Neural progenitor cell (in vitro differentiated cells): ENCODE results near the gene CHEK2. TPM values are rescaled to one million over a fixed set of nuclear protein-coding genes. Genes with fewer than 3 reads are reported as not detected.

Source experiments
- DNase-seq: peaks from one replicate; pipeline ENCODE4 v3.0.0-alpha.2; 2016; ENCODE audit warnings: low spot score
- H2AFZ ChIP-seq: fragments of 200-600 bp; sonication (generic); replicated peaks from 2 replicates; pipeline ENCODE4 v1.6.1; 2016; ENCODE audit warnings: antibody characterized with exemption
- H3F3A ChIP-seq: fragments of 200-600 bp; sonication (generic); 2 replicates; pipeline ENCODE4 v1.6.1; 2016; ENCODE audit warnings: antibody characterized with exemption, low read depth
- H3K27ac ChIP-seq: fragments of 200-600 bp; sonication (generic); 2 replicates; pipeline ENCODE4 v1.5.1; 2016; ENCODE audit warnings: mild to moderate bottlenecking
- H3K27me3 ChIP-seq: fragments of 200-600 bp; sonication (generic); 2 replicates; pipeline ENCODE4 v1.6.1; 2016; ENCODE audit warnings: mild to moderate bottlenecking, moderate library complexity
- H3K36me3 ChIP-seq: fragments of 200-600 bp; sonication (generic); 2 replicates; pipeline ENCODE4 v1.5.1; 2016
- H3K4me1 ChIP-seq: fragments of 200-600 bp; sonication (generic); 2 replicates; pipeline ENCODE4 v1.6.1; 2016; ENCODE audit warnings: mixed run types
- H3K4me2 ChIP-seq: fragments of 200-600 bp; sonication (generic); 2 replicates; pipeline ENCODE4 v1.6.1; 2016
- H3K4me3 ChIP-seq: fragments of 200-600 bp; sonication (generic); 2 replicates; pipeline ENCODE4 v1.5.1; 2016
- H3K79me2 ChIP-seq: fragments of 200-600 bp; sonication (generic); 2 replicates; pipeline ENCODE4 v1.6.1; 2016; ENCODE audit warnings: low read depth
- H3K9ac ChIP-seq: fragments of 200-600 bp; sonication (generic); 2 replicates; pipeline ENCODE4 v1.6.1; 2016
- H3K9me3 ChIP-seq: fragments of 200-600 bp; sonication (generic); 2 replicates; pipeline ENCODE4 v1.5.1; 2016; ENCODE audit warnings: low read depth
- H4K20me1 ChIP-seq: fragments of 200-600 bp; sonication (generic); 2 replicates; pipeline ENCODE4 v1.6.1; 2016; ENCODE audit warnings: low read depth
- H3K27ac Mint-ChIP-seq: 3 replicates; pipeline ENCODE4 v1.8.0; 2021; ENCODE audit warnings: mixed read lengths
- H3K27me3 Mint-ChIP-seq: 2 replicates; pipeline ENCODE4 v1.8.0; 2022; ENCODE audit warnings: low read depth, mild to moderate bottlenecking, inconsistent platforms, moderate library complexity, mixed read lengths; ENCODE audit not compliant: insufficient read depth
- H3K36me3 Mint-ChIP-seq: 3 replicates; pipeline ENCODE4 v1.8.0; 2021; ENCODE audit warnings: mixed read lengths
- H3K4me1 Mint-ChIP-seq: 3 replicates; pipeline ENCODE4 v1.8.0; 2021; ENCODE audit warnings: mixed read lengths
- H3K4me3 Mint-ChIP-seq: 3 replicates; pipeline ENCODE4 v1.8.0; 2021; ENCODE audit warnings: mild to moderate bottlenecking, moderate library complexity, mixed read lengths
- H3K9me3 Mint-ChIP-seq: 3 replicates; pipeline ENCODE4 v1.8.0; 2020; ENCODE audit warnings: mixed read lengths
- CTCF ChIP-seq: fragments of 200-600 bp; sonication (generic); IDR thresholded peaks from 2 replicates; pipeline ENCODE4 v1.5.1; 2017; ENCODE audit warnings: antibody characterized with exemption, mild to moderate bottlenecking
- EZH2 ChIP-seq: fragments of 200-600 bp; sonication (generic); IDR thresholded peaks from 2 replicates; pipeline ENCODE4 v1.6.1; 2017; ENCODE audit warnings: antibody characterized with exemption, mild to moderate bottlenecking, moderate library complexity
- EZH2phosphoT487 ChIP-seq: fragments of 200-600 bp; sonication (generic); IDR thresholded peaks from 2 replicates; pipeline ENCODE4 v1.6.1; 2017; ENCODE audit warnings: antibody characterized with exemption
- total RNA-seq: library from RNA; depleted of rRNA; stranded (reverse); fragments of >200 nt; gene quantifications from 2 replicates; pipeline ENCODE4 v1.2.3, GENCODE V29; 2015; ENCODE audit warnings: low replicate concordance

Gene CHEK2
- total RNA-seq, 1 donor from 2014 or later: 94.4 TPM

DNA sequence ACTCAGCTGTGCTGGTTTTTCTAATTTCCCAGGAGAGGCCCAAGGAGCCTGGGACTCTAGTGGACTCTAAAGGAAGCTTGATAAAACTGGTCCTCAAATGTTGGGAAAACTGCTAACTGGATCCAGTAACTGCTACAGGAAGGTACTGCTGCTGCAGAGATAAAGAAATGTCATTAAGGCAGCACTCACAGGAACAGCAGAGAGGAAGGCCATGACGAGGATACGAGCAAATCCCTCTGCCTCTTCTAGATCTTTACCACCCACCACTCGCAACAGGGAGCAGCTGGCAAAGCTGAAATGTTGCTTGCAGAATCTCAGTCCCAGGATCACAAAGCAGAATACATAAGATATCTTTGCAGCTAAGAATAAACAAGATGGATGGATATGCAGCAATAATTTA, 85.4 kb downstream of the CHEK2 start:
- TF ChIP-seq EZH2 (no peak), EZH2phosphoT487 (no peak)
- H2AFZ ChIP-seq: no peak overlapping the region
- H3K27me3 Mint-ChIP-seq: peaks cover 5% of the 10 kb centered on the region
- H3F3A ChIP-seq: no peaks in the 10 kb centered on the region
- peaks cover 6% of the 10 kb centered on the region for H4K20me1 ChIP-seq
- DNase-seq: no peak
- no peak overlapping the region for H3K27ac ChIP-seq
- no peak overlapping the region for H3K4me3 Mint-ChIP-seq
- no peaks in the 10 kb centered on the region for H3K27me3 ChIP-seq
- no peak overlapping the region for H3K9ac ChIP-seq
- H3K36me3 Mint-ChIP-seq: peaks cover 37% of the 10 kb centered on the region
- H3K9me3 ChIP-seq: no peaks in the 10 kb centered on the region
- H3K4me1 ChIP-seq: no peaks in the 10 kb centered on the region
- H3K4me3 ChIP-seq: no peak overlapping the region
- H3K4me2 ChIP-seq: no peak overlapping the region
- no peaks in the 10 kb centered on the region for H3K36me3 ChIP-seq
- H3K4me1 Mint-ChIP-seq: no peaks in the 10 kb centered on the region
- no peak overlapping the region for H3K27ac Mint-ChIP-seq
- peaks cover 22% of the 10 kb centered on the region for H3K9me3 Mint-ChIP-seq
- H3K79me2 ChIP-seq: peaks cover 51% of the 10 kb centered on the region

DNA sequence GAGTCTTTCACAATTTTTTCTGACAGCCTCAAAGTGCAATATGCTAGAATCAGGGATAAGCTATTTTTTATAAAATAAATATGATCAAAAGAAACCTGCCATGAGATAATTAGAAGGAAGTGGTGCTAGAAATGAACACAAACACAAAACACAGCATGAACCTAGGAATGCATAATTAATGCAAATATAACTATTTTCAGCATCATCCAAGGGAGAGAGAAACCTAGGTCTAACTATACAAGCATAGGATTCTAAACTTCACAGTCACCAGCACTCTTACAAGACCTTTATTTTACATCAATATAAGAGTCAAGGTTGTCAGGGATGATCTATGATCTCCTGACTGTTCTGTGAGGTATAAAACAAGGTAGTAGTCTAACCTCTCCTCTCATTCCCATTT, 91.2 kb downstream of the CHEK2 start:
- H3K27ac Mint-ChIP-seq: no peak overlapping the region
- Histone ChIP-seq H4K20me1 (no peaks in the 10 kb centered on the region), H3K27ac (no peak overlapping the region), H3K27me3 (no peaks in the 10 kb centered on the region), H3K9me3 (no peaks in the 10 kb centered on the region), H3K79me2 (peaks cover 37% of the 10 kb centered on the region), H3K4me1 (no peaks in the 10 kb centered on the region), H3K9ac (no peak overlapping the region), H3K4me3 (no peak overlapping the region), H3F3A (no peaks in the 10 kb centered on the region), H2AFZ (no peak overlapping the region), H3K36me3 (no peaks in the 10 kb centered on the region), H3K4me2 (no peak overlapping the region)
- no peak for TF ChIP-seq CTCF
- peaks cover 41% of the 10 kb centered on the region for H3K36me3 Mint-ChIP-seq
- no peak for DNase-seq
- H3K27me3 Mint-ChIP-seq: peaks cover 2% of the 10 kb centered on the region
- H3K9me3 Mint-ChIP-seq: peaks cover 23% of the 10 kb centered on the region
- H3K4me1 Mint-ChIP-seq: peaks cover 2% of the 10 kb centered on the region
- no peak overlapping the region for H3K4me3 Mint-ChIP-seq

GRCh38 chr22:28648792-28649191, 92.8 kb downstream of the CHEK2 start:
- Histone ChIP-seq H3K27ac (no peak overlapping the region), H3K9ac (no peak overlapping the region), H3K4me3 (no peak overlapping the region), H2AFZ (no peak overlapping the region), H3K79me2 (peaks cover 38% of the 10 kb centered on the region), H3K27me3 (no peaks in the 10 kb centered on the region), H3K4me1 (no peaks in the 10 kb centered on the region), H4K20me1 (no peaks in the 10 kb centered on the region), H3K36me3 (no peaks in the 10 kb centered on the region), H3K4me2 (no peak overlapping the region), H3F3A (no peaks in the 10 kb centered on the region), H3K9me3 (no peaks in the 10 kb centered on the region)
- Mint-ChIP-seq H3K36me3 (peaks cover 36% of the 10 kb centered on the region), H3K9me3 (peaks cover 19% of the 10 kb centered on the region), H3K4me3 (no peak overlapping the region), H3K4me1 (peaks cover 4% of the 10 kb centered on the region), H3K27ac (no peak overlapping the region), H3K27me3 (peaks cover 2% of the 10 kb centered on the region)
- TF ChIP-seq EZH2 (no peak), EZH2phosphoT487 (no peak), CTCF (no peak)
- DNase-seq: no peak

- H3K9ac ChIP-seq: no peak overlapping the region
- H3K9me3 ChIP-seq: no peaks in the 10 kb centered on the region
- H3K4me3 Mint-ChIP-seq: no peak overlapping the region
- peaks cover 4% of the 10 kb centered on the region for H3K4me1 Mint-ChIP-seq
- H3K9me3 Mint-ChIP-seq: peaks cover 9% of the 10 kb centered on the region
- no peak overlapping the region for H2AFZ ChIP-seq
- H3K79me2 ChIP-seq: peaks cover 38% of the 10 kb centered on the region
- no peak overlapping the region for H3K4me3 ChIP-seq
- no peaks in the 10 kb centered on the region for H3K4me1 ChIP-seq
- H3K4me2 ChIP-seq: no peak overlapping the region
- H3K27me3 Mint-ChIP-seq: peaks cover 2% of the 10 kb centered on the region
- H3K27ac ChIP-seq: no peak overlapping the region
- no peaks in the 10 kb centered on the region for H3F3A ChIP-seq
- no peaks in the 10 kb centered on the region for H3K36me3 ChIP-seq
- no peak overlapping the region for H3K27ac Mint-ChIP-seq
- no peaks in the 10 kb centered on the region for H3K27me3 ChIP-seq
- DNase-seq: no peak
- no peak for TF ChIP-seq CTCF
- no peak for TF ChIP-seq EZH2
- no peak for TF ChIP-seq EZH2phosphoT487
- peaks cover 26% of the 10 kb centered on the region for H3K36me3 Mint-ChIP-seq
- H4K20me1 ChIP-seq: no peaks in the 10 kb centered on the region
These were observed 94.4 kb downstream of the CHEK2 start for GRCh38 chr22:28647216-28647615.
